Measurements from ENCODE around the gene CAMK2B.
"Not testable (repeated sequence)": the region's sequence is repeated elsewhere in the genome, so short reads cannot be mapped to it uniquely, and the experiment has no call there.

CAMK2B gene

GRCh38 chr7:44212581-44213184, 112.7 kb downstream of the CAMK2B start:
- no peak for DNase-seq

- no peak for DNase-seq
Measured at GRCh38 chr7:44212018-44212417, 113.4 kb downstream of the CAMK2B start.

- no peak for DNase-seq
Measured at GRCh38 chr7:44211126-44211675, 114.2 kb downstream of the CAMK2B start.

GRCh38 chr7:44210107-44210506, 115.3 kb downstream of the CAMK2B start:
- DNase-seq, result no peak

GRCh38 chr7:44208085-44208484, 117.3 kb downstream of the CAMK2B start:
- no peak for DNase-seq

- no peak for DNase-seq
Measured at GRCh38 chr7:44206008-44206407, 119.4 kb downstream of the CAMK2B start.

GRCh38 chr7:44201813-44202212, 123.6 kb downstream of the CAMK2B start:
- no peak for DNase-seq

- peak; percentile 94 for DNase-seq
Measured at GRCh38 chr7:44200699-44201461, 124.5 kb downstream of the CAMK2B start, which contains the start of gene YKT6. TSS of gene YKT6 (plus strand) at chr7:44200978. CDS start at chr7:44201136, 158 bp downstream.

- not testable (repeated sequence) for DNase-seq
Measured at GRCh38 chr7:44200163-44200562, 125.2 kb downstream of the CAMK2B start.

GRCh38 chr7:44197474-44197873, 127.9 kb downstream of the CAMK2B start:
- DNase-seq, result peak; percentile 1

- DNase-seq, result peak; percentile 61
Measured at GRCh38 chr7:44196450-44196872, 128.9 kb downstream of the CAMK2B start.

GRCh38 chr7:44195889-44196288, 129.5 kb downstream of the CAMK2B start:
- DNase-seq, result no peak

GRCh38 chr7:44194562-44195145, 130.7 kb downstream of the CAMK2B start:
- DNase-seq, result no peak

- DNase-seq, result peak; percentile 15
Measured at GRCh38 chr7:44194069-44194468, 131.3 kb downstream of the CAMK2B start.

GRCh38 chr7:44193011-44193802, 132.2 kb downstream of the CAMK2B start:
- no peak for DNase-seq

- DNase-seq, result no peak
Measured at GRCh38 chr7:44191171-44191570, 134.2 kb downstream of the CAMK2B start.

GRCh38 chr7:44189993-44190872, 135.2 kb downstream of the CAMK2B start:
- no peak for DNase-seq

- DNase-seq, result no peak
Measured at GRCh38 chr7:44189286-44189992, 136.0 kb downstream of the CAMK2B start, which contains the start of gene GCK. TSS of gene GCK (minus strand) at chr7:44189439. CDS start at chr7:44188953, 486 bp downstream.

GRCh38 chr7:44188480-44189225, 136.7 kb downstream of the CAMK2B start:
- DNase-seq, result no peak
